ENCODE data around the gene TPO. TPM values are rescaled to one million over a fixed set of nuclear protein-coding genes. Genes with fewer than 3 reads are reported as not detected.

Gene TPO
- total RNA-seq, 4 donors from 2014 or later = 0.70 to 46.2 (median 6.8) TPM

DNA sequence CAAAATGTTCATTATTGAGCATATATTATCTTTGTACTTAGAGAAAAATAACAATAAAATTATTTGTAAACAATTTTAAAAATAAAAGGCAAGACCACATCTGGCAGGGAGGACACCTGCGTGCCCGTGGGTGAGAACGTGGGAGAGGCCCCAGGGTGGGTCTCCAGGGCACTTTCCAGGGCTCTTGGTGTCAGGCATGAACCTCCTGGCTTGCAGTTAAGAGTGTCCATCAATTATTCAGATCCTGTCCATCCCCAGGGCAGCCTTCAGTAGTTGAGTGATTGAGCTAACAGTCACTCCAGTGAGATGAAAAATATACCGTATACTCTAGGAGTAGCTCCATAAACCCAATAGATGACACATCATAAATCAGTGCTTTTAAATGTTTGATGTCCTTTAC, 49.7 kb downstream of the TPO start:
- no peak for DNase-seq
- Histone ChIP-seq H3K27ac (no peak overlapping the region), H3K27me3 (no peaks in the 10 kb centered on the region), H3K36me3 (no peaks in the 10 kb centered on the region), H3K4me1 (no peaks in the 10 kb centered on the region), H3K9me3 (peaks cover 0 to 7% (median 0%) of the 10 kb centered on the region in 4 donors), H3K4me3 (no peak overlapping the region)
- TF ChIP-seq, protein P1, sequence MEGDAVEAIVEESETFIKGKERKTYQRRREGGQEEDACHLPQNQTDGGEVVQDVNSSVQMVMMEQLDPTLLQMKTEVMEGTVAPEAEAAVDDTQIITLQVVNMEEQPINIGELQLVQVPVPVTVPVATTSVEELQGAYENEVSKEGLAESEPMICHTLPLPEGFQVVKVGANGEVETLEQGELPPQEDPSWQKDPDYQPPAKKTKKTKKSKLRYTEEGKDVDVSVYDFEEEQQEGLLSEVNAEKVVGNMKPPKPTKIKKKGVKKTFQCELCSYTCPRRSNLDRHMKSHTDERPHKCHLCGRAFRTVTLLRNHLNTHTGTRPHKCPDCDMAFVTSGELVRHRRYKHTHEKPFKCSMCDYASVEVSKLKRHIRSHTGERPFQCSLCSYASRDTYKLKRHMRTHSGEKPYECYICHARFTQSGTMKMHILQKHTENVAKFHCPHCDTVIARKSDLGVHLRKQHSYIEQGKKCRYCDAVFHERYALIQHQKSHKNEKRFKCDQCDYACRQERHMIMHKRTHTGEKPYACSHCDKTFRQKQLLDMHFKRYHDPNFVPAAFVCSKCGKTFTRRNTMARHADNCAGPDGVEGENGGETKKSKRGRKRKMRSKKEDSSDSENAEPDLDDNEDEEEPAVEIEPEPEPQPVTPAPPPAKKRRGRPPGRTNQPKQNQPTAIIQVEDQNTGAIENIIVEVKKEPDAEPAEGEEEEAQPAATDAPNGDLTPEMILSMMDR (IDR thresholded peaks at IDR 0.05) = no peak
- no peak for TF ChIP-seq POLR2A (IDR thresholded peaks at IDR 0.05)

DNA sequence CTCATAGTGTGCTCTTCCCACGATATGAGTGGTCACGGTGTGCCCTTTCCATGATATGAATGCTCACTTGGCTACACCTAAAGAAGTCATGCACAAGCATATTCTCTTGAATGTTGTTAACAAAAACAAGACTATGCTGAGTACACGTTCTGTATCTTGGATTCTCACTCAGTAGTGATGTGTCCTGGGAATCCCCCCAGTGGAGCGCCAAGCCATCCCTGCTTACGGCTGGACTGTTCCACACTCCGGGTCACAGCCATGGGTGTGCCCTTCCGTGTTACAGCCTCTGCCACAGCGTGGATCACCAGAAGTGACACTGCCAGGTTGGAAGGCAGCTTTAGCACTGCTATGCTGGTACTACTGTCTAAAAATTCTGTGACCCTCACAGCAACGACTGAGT, 59.1 kb downstream of the TPO start:
- H3K9me3 ChIP-seq = peaks cover 0 to 7% (median 0%) of the 10 kb centered on the region in 4 donors
- H3K27me3 ChIP-seq = no peaks in the 10 kb centered on the region
- no peaks in the 10 kb centered on the region for H3K4me1 ChIP-seq
- no peak overlapping the region for H3K27ac ChIP-seq
- H3K36me3 ChIP-seq = no peaks in the 10 kb centered on the region
- TF ChIP-seq POLR2A (IDR thresholded peaks at IDR 0.05) = no peak
- TF ChIP-seq, protein P1 (IDR thresholded peaks at IDR 0.05) = no peak
- no peak overlapping the region for H3K4me3 ChIP-seq
- no peak for DNase-seq

DNA sequence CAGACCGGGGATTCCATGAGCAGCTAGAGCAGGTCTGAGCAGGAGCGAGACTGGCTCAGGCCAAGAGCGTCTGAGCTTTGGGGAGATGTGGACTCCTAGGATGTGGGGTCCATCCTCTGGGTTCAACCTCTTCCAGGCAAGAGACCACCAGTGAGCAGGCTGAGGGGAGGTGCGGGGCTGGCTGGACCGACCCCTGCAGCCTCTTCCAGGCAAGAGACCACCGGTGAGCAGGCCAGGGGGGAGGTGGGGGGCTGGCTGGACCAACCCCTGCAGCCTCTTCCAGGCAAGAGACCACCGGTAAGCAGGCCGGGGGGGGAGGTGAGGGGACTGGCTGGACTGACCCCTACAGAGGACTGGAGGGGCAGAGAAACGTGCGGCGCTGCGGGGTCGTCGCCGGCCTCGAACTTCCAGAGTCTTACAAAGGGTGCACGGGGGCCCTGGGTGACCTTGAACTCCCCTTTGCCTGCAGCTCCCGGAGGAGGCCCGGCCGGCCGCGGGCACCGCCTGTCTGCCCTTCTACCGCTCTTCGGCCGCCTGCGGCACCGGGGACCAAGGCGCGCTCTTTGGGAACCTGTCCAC, 63.4 kb downstream of the TPO start:
- Histone ChIP-seq H3K27ac (no peak overlapping the region), H3K4me3 (no peak overlapping the region), H3K36me3 (no peaks in the 10 kb centered on the region), H3K27me3 (no peaks in the 10 kb centered on the region), H3K9me3 (peaks cover 0 to 12% (median 0%) of the 10 kb centered on the region in 4 donors), H3K4me1 (no peaks in the 10 kb centered on the region)
- TF ChIP-seq POLR2A (IDR thresholded peaks at IDR 0.05) = no peak
- TF ChIP-seq, protein P1 (IDR thresholded peaks at IDR 0.05) = no peak
- DNase-seq = no peak

DNA sequence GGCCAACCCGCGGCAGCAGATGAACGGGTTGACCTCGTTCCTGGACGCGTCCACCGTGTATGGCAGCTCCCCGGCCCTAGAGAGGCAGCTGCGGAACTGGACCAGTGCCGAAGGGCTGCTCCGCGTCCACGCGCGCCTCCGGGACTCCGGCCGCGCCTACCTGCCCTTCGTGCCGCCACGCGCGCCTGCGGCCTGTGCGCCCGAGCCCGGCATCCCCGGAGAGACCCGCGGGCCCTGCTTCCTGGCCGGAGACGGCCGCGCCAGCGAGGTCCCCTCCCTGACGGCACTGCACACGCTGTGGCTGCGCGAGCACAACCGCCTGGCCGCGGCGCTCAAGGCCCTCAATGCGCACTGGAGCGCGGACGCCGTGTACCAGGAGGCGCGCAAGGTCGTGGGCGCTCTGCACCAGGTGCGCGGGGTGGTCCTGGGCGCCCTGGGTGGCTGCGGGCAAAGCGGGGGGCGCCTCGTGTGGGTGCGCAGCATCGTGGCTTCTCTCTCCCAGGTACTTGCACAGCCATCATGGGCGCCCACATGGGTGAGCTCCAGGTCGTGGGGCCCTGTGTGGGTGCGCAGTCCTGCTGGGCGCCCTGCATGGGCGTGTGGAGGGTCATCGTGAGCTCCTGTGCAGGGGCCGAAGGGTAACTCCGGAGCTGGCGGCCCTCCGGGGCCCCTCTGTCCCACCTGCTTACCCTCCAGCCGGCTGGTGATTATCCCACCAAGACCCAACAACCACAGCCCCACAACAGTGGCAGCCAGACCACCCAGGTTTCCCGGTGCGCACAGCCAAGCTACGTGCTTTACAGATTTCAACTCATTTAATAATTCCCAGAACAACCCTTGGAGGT, 64.2 kb downstream of the TPO start:
- Histone ChIP-seq H3K27ac (no peak overlapping the region), H3K4me1 (no peaks in the 10 kb centered on the region), H3K36me3 (no peaks in the 10 kb centered on the region), H3K27me3 (no peaks in the 10 kb centered on the region), H3K9me3 (peaks cover 0 to 12% (median 0%) of the 10 kb centered on the region in 4 donors), H3K4me3 (no peak overlapping the region)
- DNase-seq = no peak
- TF ChIP-seq, protein P1 (IDR thresholded peaks at IDR 0.05) = no peak
- TF ChIP-seq POLR2A (IDR thresholded peaks at IDR 0.05) = no peak

DNA sequence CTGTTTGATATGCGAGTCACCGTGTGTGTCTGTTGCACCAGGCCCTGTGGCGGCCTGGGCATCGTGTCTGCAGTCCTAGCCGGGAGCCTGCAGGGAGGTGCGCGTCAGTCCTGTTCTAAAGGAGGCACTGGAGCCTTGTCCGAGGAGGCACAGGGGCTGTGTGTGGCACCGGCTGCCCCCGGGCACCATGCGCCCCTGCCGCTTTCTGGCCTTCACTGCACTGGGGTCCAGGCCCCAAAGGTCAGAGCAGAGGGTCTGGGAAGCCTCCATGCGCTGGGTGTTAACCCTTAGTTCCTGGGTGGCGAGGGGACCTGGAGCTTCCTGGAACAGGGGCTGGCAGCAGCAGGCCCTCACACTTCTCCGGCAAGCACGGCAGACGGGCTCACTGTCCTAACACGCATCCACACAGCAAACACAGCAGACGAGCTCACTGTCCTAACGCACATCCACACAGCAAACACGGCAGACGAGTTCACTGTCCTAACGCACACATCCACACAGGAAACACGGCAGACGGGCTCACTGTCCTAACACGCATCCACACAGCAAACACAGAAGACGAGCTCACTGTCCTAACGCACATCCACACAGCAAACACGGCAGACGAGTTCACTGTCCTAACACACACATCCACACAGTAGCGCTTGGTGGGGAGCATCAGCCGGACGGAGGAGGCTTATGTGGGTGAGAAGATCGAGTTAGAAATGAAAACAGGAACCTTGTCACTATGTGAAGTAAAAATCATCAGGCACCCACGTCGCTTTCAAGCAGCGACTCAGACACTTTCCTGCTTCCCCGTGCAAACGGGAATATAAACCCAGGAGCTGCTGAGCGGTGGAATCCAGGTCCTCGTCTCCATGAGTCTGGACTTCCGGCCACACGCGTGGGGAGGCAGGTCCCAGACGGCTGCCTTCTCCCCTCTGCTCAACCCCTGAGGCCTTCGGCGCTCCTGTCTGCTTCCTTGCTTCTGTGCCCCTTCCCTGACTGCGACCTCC, 65.3 kb downstream of the TPO start:
- H3K36me3 ChIP-seq = no peaks in the 10 kb centered on the region
- H3K27ac ChIP-seq = no peak overlapping the region
- H3K4me1 ChIP-seq = no peaks in the 10 kb centered on the region
- H3K4me3 ChIP-seq = no peak overlapping the region
- peaks cover 0 to 12% (median 0%) of the 10 kb centered on the region in 4 donors for H3K9me3 ChIP-seq
- TF ChIP-seq, protein P1 (IDR thresholded peaks at IDR 0.05) = no peak
- no peak for TF ChIP-seq POLR2A (IDR thresholded peaks at IDR 0.05)
- no peaks in the 10 kb centered on the region for H3K27me3 ChIP-seq
- DNase-seq = no peak

Measured in Peyer's patch (tissue), 4 donors.